IPS-20b (cell line): ENCODE data around the gene B3GNT4.
"Not testable (repeated sequence)": the region's sequence is repeated elsewhere in the genome, so short reads cannot be mapped to it uniquely, and the experiment has no call there.

Experiments used
- H3K27ac ChIP-seq: one replicate; pipeline ENCODE4 v1.5.1; 2013; ENCODE audit warnings: low read length
- H3K27me3 ChIP-seq: 2 replicates; pipeline ENCODE4 v1.6.1; 2013; ENCODE audit warnings: mild to moderate bottlenecking, low read length, inconsistent platforms; ENCODE audit not compliant: insufficient read depth
- H3K36me3 ChIP-seq: 2 replicates; pipeline ENCODE4 v1.6.1; 2013; ENCODE audit warnings: low read depth, mild to moderate bottlenecking, inconsistent platforms, low read length, moderate library complexity; ENCODE audit not compliant: insufficient read depth
- H3K4me1 ChIP-seq: 2 replicates; pipeline ENCODE4 v1.6.1; 2013; ENCODE audit warnings: mild to moderate bottlenecking, control low read depth, inconsistent platforms, low read length, moderate library complexity; ENCODE audit not compliant: insufficient read depth
- H3K4me3 ChIP-seq: 2 replicates; pipeline ENCODE4 v1.5.1; 2013; ENCODE audit warnings: mild to moderate bottlenecking, low read length, inconsistent platforms
- H3K9ac ChIP-seq: 2 replicates; pipeline ENCODE4 v1.6.1; 2013; ENCODE audit warnings: low read depth, mild to moderate bottlenecking, inconsistent platforms, low read length, moderate library complexity
- H3K9me3 ChIP-seq: 2 replicates; pipeline ENCODE4 v1.6.1; 2013; ENCODE audit warnings: mild to moderate bottlenecking, low read depth, low read length, inconsistent platforms; ENCODE audit not compliant: insufficient read depth

The B3GNT4 gene

GRCh38 chr12:122190842-122191668 lies 12.5 kb upstream of the B3GNT4 start:
- H3K9ac ChIP-seq = no peak overlapping the region
- no peaks in the 10 kb centered on the region for H3K4me1 ChIP-seq
- no peaks in the 10 kb centered on the region for H3K9me3 ChIP-seq
- no peaks in the 10 kb centered on the region for H3K27me3 ChIP-seq
- no peak overlapping the region for H3K27ac ChIP-seq
- no peak overlapping the region for H3K4me3 ChIP-seq
- H3K36me3 ChIP-seq = no peaks in the 10 kb centered on the region

GRCh38 chr12:122192441-122192840 lies 11.1 kb upstream of the B3GNT4 start:
- H3K9ac ChIP-seq = no peak overlapping the region
- no peaks in the 10 kb centered on the region for H3K9me3 ChIP-seq
- no peaks in the 10 kb centered on the region for H3K4me1 ChIP-seq

GRCh38 chr12:122194804-122195203 lies 8.7 kb upstream of the B3GNT4 start:
- Histone ChIP-seq H3K9me3 (no peaks in the 10 kb centered on the region), H3K4me3 (no peak overlapping the region), H3K9ac (no peak overlapping the region), H3K36me3 (no peaks in the 10 kb centered on the region), H3K4me1 (no peaks in the 10 kb centered on the region), H3K27ac (no peak overlapping the region), H3K27me3 (no peaks in the 10 kb centered on the region)

More at GRCh38 chr12:122192441-122192840, 11.1 kb upstream of the B3GNT4 start:
- Histone ChIP-seq H3K27me3 (no peaks in the 10 kb centered on the region), H3K4me3 (no peak overlapping the region), H3K36me3 (no peaks in the 10 kb centered on the region), H3K27ac (no peak overlapping the region)

- no peaks in the 10 kb centered on the region for H3K27me3 ChIP-seq
- H3K36me3 ChIP-seq = no peaks in the 10 kb centered on the region
- no peaks in the 10 kb centered on the region for H3K9me3 ChIP-seq
- H3K9ac ChIP-seq = no peak overlapping the region
- no peak overlapping the region for H3K4me3 ChIP-seq
- H3K27ac ChIP-seq = no peak overlapping the region
- H3K4me1 ChIP-seq = no peaks in the 10 kb centered on the region
Measured at GRCh38 chr12:122195405-122195804, 8.1 kb upstream of the B3GNT4 start.

- H3K27ac ChIP-seq = no peak overlapping the region
Measured at GRCh38 chr12:122197612-122197966, 5.9 kb upstream of the B3GNT4 start.

GRCh38 chr12:122199484-122200355 lies 3.8 kb upstream of the B3GNT4 start:
- no peaks in the 10 kb centered on the region for H3K4me1 ChIP-seq

More at GRCh38 chr12:122197612-122197966, 5.9 kb upstream of the B3GNT4 start:
- H3K9me3 ChIP-seq = no peaks in the 10 kb centered on the region
- no peak overlapping the region for H3K9ac ChIP-seq
- no peaks in the 10 kb centered on the region for H3K4me1 ChIP-seq
- no peak overlapping the region for H3K4me3 ChIP-seq
- no peaks in the 10 kb centered on the region for H3K36me3 ChIP-seq
- peaks cover 15% of the 10 kb centered on the region for H3K27me3 ChIP-seq

GRCh38 chr12:122200541-122201175 lies 2.9 kb upstream of the B3GNT4 start:
- no peak overlapping the region for H3K4me3 ChIP-seq
- H3K36me3 ChIP-seq = no peaks in the 10 kb centered on the region
- peaks cover 45% of the 10 kb centered on the region for H3K27me3 ChIP-seq
- no peaks in the 10 kb centered on the region for H3K4me1 ChIP-seq
- no peak overlapping the region for H3K27ac ChIP-seq
- no peaks in the 10 kb centered on the region for H3K9me3 ChIP-seq
- no peak overlapping the region for H3K9ac ChIP-seq

More at GRCh38 chr12:122199484-122200355, 3.8 kb upstream of the B3GNT4 start:
- no peak overlapping the region for H3K9ac ChIP-seq
- H3K27me3 ChIP-seq = peaks cover 36% of the 10 kb centered on the region
- no peak overlapping the region for H3K4me3 ChIP-seq
- H3K36me3 ChIP-seq = no peaks in the 10 kb centered on the region
- H3K27ac ChIP-seq = no peak overlapping the region
- no peaks in the 10 kb centered on the region for H3K9me3 ChIP-seq

GRCh38 chr12:122201381-122201780 lies 2.1 kb upstream of the B3GNT4 start:
- Histone ChIP-seq H3K4me1 (no peaks in the 10 kb centered on the region), H3K9ac (no peak overlapping the region), H3K9me3 (no peaks in the 10 kb centered on the region), H3K27me3 (peaks cover 52% of the 10 kb centered on the region), H3K36me3 (no peaks in the 10 kb centered on the region), H3K27ac (no peak overlapping the region), H3K4me3 (no peak overlapping the region)

- peaks cover 5% of the 10 kb centered on the region for H3K36me3 ChIP-seq
- H3K4me1 ChIP-seq = no peaks in the 10 kb centered on the region
- H3K9ac ChIP-seq = no peak overlapping the region
- H3K4me3 ChIP-seq = no peak overlapping the region
- H3K27me3 ChIP-seq = peaks cover 59% of the 10 kb centered on the region
- H3K9me3 ChIP-seq = no peaks in the 10 kb centered on the region
- H3K27ac ChIP-seq = no peak overlapping the region
Measured at GRCh38 chr12:122202017-122202416, 1.5 kb upstream of the B3GNT4 start.

- not testable (repeated sequence) for H3K9ac ChIP-seq, H3K4me1 ChIP-seq, H3K27ac ChIP-seq, H3K9me3 ChIP-seq
- Histone ChIP-seq H3K27me3 (peaks cover 59% of the 10 kb centered on the region), H3K36me3 (peaks cover 13% of the 10 kb centered on the region), H3K4me3 (peak overlapping the region; percentile 68)
Measured at GRCh38 chr12:122202811-122203210, 698 bp upstream of the B3GNT4 start.

GRCh38 chr12:122204167-122205052 lies 901 bp downstream of the B3GNT4 start:
- Histone ChIP-seq H3K4me1 (peaks cover 2% of the 10 kb centered on the region; the same call in 1 of the 2 replicates), H3K9ac (no peak overlapping the region), H3K27me3 (peaks cover 59% of the 10 kb centered on the region), H3K36me3 (peaks cover 28% of the 10 kb centered on the region), H3K9me3 (no peaks in the 10 kb centered on the region), H3K4me3 (peak overlapping the region; percentile 57), H3K27ac (no peak overlapping the region)
